Esophagus squamous epithelium (tissue), 5 donors: ENCODE measurements around the gene KAZALD1. TPM values are rescaled to one million over a fixed set of nuclear protein-coding genes. Genes with fewer than 3 reads are reported as not detected.

Experiments used
- DNase-seq: peaks from one replicate; lab custom pipeline; 2025; lab: John Stamatoyannopoulos, UW
- H3K27ac ChIP-seq, 4 donors: fragments of 200-600 bp; sonication (generic); one replicate each; pipeline ENCODE4 v1.5.1; 2016 to 2019; ENCODE audit warnings: mild to moderate bottlenecking in 1 of 4
- H3K27me3 ChIP-seq, 4 donors: fragments of 200-600 bp; sonication (generic); 1 replicate in 3 of 4; 2 replicates in 1 of 4; pipeline versions ENCODE4 v1.5.1 to v1.6.0; 2017 to 2021; ENCODE audit warnings: antibody characterized with exemption in 1 of 4
- H3K36me3 ChIP-seq, 3 donors: fragments of 200-600 bp; sonication (generic); one replicate each; pipeline ENCODE4 v1.5.1; 2016 to 2019
- H3K4me1 ChIP-seq, 3 donors: fragments of 200-600 bp; sonication (generic); one replicate each; pipeline ENCODE4 v1.5.1; 2017 to 2019
- H3K4me3 ChIP-seq, 4 donors: fragments of 200-600 bp; sonication (generic); 1 replicate in 3 of 4; 2 replicates in 1 of 4; pipeline ENCODE4 v1.5.1; 2016 to 2019; ENCODE audit warnings: mild to moderate bottlenecking in 2 of 4, moderate library complexity in 1 of 4
- H3K9me3 ChIP-seq, 3 donors: fragments of 200-600 bp; sonication (generic); one replicate each; pipeline ENCODE4 v1.5.1; 2016 to 2019
- POLR2A ChIP-seq, 4 donors: fragments of 450-650 bp; IDR thresholded peaks; one replicate each; pipeline ENCODE4 v1.6.1; 2017; ENCODE audit warnings: antibody characterized with exemption in 4 of 4, mild to moderate bottlenecking in 4 of 4, moderate library complexity in 3 of 4
- WGBS, 2 donors: methylation state at CpG; one replicate each; pipeline ENCODE4 v1.1.5; 2018; 5-methylcytosine and 5-hydroxymethylcytosine counted together
- intact Hi-C: fragments of 100-400 bp; cut with DNase I; formaldehyde crosslinking; loops from one replicate; pipeline ENCODE4 v1.15.0; 2022
- total RNA-seq, 4 donors: library from RNA; depleted of rRNA; stranded (reverse); fragments of >200 nt; gene quantifications; one replicate each; pipeline ENCODE4 v1.1.0, GENCODE V29; 2016
- TF ChIP-seq, protein P1 (sequence below), 6 experiments: fragments of 450-650 bp in 4 of 6; fragments of 200-600 bp in 2 of 6; sonication (generic) in 2 of 6; IDR thresholded peaks; one replicate each; pipeline ENCODE4 v1.5.1; 2016 to 2019; ENCODE audit warnings: antibody characterized with exemption in 6 of 6, mild to moderate bottlenecking in 4 of 6, moderate library complexity in 4 of 6
- donor health status: DM: yes; HTN: yes; CAD: no.

KAZALD1 gene
- total RNA-seq, 4 donors from 2014 or later = 0.47 to 1.4 (median 1.1) TPM; not detected in 1

DNA sequence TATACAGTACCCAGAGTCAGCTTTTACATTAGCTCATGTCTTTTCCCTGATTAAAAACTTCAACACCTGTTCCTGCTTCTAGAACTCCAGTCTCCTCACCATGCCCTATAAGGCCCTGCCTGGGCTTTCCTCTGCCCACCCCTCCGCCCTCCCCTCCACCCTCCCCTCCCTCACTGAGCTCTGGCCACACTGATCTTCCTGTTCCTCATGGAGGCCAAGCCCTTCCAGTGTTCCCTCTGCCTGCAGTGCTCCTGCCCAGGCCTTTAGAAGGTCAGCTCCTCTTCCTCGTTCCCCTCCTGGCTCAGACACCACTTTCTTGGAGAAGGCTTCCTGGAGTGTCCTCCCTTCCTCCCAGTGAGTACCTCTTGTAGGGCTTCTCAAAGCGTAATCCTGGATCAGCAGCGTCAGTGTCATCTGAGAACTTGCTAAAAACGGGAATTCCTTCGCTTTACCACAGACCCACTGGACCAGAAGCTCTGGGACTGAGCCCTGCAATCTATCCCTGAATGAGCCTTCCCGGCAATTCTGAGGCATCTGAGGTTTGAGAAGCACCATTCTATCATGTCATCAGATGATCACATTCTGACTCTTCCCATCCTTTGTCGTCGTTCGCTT lies 34.6 kb upstream of the KAZALD1 start:
- TF ChIP-seq POLR2A (IDR thresholded peaks at IDR 0.05) = no peak
- TF ChIP-seq, protein P1, sequence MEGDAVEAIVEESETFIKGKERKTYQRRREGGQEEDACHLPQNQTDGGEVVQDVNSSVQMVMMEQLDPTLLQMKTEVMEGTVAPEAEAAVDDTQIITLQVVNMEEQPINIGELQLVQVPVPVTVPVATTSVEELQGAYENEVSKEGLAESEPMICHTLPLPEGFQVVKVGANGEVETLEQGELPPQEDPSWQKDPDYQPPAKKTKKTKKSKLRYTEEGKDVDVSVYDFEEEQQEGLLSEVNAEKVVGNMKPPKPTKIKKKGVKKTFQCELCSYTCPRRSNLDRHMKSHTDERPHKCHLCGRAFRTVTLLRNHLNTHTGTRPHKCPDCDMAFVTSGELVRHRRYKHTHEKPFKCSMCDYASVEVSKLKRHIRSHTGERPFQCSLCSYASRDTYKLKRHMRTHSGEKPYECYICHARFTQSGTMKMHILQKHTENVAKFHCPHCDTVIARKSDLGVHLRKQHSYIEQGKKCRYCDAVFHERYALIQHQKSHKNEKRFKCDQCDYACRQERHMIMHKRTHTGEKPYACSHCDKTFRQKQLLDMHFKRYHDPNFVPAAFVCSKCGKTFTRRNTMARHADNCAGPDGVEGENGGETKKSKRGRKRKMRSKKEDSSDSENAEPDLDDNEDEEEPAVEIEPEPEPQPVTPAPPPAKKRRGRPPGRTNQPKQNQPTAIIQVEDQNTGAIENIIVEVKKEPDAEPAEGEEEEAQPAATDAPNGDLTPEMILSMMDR (IDR thresholded peaks at IDR 0.05) = no peak
- Histone ChIP-seq H3K27me3 (peaks cover 0 to 21% (median 0%) of the 10 kb centered on the region in 4 donors), H3K27ac (no peak overlapping the region), H3K4me1 (peaks cover 7 to 34% (median 15%) of the 10 kb centered on the region in 3 donors), H3K9me3 (no peaks in the 10 kb centered on the region), H3K36me3 (no peaks in the 10 kb centered on the region), H3K4me3 (no peak overlapping the region)
- WGBS, 2 donors = 75 to 82% methylated on average over 9 of the region's 10 CpGs
- intact Hi-C loops = no loop called here
- no peak for DNase-seq

DNA sequence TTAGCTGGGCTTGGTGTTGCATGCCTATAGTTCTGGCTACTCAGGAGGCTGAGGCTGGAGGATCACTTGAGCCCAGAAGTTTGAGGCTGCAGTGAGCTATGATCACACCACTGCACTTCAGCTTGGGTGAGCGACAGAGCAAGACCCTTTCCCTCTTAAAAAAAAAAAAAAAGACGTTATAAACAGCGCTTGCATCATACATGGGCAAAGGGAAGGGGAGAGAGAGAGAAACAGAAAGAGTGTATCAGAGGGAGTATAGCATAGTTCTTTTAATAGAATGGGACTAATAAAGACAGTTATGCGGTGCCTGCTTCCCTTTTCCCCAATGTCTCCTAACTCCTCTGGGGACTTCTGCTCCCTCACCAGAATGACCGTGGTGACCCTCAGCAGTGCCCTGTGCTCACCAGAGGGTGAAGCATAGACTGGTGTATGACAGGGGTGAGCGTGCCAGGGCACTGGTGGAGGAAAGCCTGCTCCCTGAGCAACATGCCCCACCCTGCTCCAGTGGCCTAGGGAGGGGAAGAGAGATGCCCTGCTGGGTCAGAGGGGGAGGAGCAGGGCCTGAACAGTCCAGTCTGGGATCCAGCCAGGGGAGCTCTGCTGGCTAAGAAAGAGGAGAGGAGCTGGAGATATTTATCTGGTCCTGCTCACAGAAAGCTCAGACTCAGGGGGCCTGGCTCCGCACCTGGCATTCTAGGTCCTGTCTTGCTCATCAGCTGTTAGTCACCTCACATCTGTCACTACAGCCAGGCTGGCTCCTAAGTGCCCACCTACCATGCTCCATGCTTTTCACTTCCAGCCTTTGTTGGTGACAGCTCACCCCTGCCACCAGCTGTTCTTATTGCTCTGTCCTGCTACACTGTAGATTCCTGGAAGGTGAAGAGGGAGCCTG lies 33.1 kb upstream of the KAZALD1 start:
- Histone ChIP-seq H3K4me1 (peaks cover 17 to 49% (median 20%) of the 10 kb centered on the region in 3 donors), H3K9me3 (no peaks in the 10 kb centered on the region), H3K4me3 (no peak overlapping the region), H3K27me3 (peaks cover 0 to 21% (median 0%) of the 10 kb centered on the region in 4 donors), H3K36me3 (no peaks in the 10 kb centered on the region), H3K27ac (no peak overlapping the region)
- TF ChIP-seq POLR2A (IDR thresholded peaks at IDR 0.05) = no peak
- TF ChIP-seq, protein P1 (IDR thresholded peaks at IDR 0.05) = no peak
- intact Hi-C loops = no loop called here
- DNase-seq = no peak
- 59 to 64% methylated on average over 6 to 7 of the region's 7 CpGs for WGBS, 2 donors

DNA sequence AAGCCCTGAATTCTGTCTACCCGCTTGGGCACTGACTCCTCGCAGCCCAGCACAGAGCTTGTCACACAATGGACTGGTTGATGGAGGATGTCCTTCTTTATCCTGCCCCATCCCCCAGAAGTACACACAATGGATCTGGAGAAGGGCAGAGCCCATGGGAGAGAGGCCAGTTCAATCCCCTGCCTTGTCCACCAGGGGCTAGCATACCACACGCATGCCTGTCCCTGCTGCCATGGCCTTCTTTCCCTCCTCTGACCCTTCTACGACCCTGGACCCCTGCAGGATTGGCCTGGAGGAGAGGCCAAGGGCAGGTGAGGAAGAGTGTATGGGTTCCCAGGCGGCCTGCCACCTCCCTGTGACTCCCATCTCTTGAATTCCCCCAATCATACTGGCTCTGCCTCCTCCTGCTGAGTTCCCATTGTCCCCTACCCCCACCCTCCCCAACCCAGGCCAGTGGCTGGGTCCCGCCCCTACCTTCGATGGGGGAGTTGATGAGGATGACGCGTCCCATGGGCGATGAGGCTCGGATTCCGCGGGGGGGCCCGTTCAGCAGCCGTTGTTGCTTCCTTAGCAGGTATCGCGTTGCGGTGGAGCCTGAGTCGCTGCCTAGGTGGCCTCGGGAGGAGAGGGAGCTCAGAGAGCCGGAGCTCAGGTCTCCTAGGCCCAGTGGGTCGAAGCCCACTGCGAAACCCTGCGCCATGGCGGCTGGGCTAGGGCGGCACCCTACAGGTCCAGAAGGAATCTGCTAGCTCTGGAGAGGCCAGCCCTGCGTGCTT lies 32.1 kb upstream of the KAZALD1 start:
- Histone ChIP-seq H3K27ac (no peak overlapping the region), H3K4me3 (no peak overlapping the region), H3K36me3 (peaks cover 0 to 3% (median 2%) of the 10 kb centered on the region in 3 donors), H3K27me3 (peaks cover 0 to 21% (median 0%) of the 10 kb centered on the region in 4 donors), H3K9me3 (no peaks in the 10 kb centered on the region), H3K4me1 (peaks cover 18 to 58% (median 20%) of the 10 kb centered on the region in 3 donors)
- TF ChIP-seq, protein P1 (IDR thresholded peaks at IDR 0.05) = peak in 1 of 6 experiments; percentile 4
- no peak for TF ChIP-seq POLR2A (IDR thresholded peaks at IDR 0.05)
- DNase-seq = no peak
- WGBS, 2 donors = 76 to 77% methylated on average over 4 to 5 of the region's 27 CpGs
- intact Hi-C loops = no loop called here

DNA sequence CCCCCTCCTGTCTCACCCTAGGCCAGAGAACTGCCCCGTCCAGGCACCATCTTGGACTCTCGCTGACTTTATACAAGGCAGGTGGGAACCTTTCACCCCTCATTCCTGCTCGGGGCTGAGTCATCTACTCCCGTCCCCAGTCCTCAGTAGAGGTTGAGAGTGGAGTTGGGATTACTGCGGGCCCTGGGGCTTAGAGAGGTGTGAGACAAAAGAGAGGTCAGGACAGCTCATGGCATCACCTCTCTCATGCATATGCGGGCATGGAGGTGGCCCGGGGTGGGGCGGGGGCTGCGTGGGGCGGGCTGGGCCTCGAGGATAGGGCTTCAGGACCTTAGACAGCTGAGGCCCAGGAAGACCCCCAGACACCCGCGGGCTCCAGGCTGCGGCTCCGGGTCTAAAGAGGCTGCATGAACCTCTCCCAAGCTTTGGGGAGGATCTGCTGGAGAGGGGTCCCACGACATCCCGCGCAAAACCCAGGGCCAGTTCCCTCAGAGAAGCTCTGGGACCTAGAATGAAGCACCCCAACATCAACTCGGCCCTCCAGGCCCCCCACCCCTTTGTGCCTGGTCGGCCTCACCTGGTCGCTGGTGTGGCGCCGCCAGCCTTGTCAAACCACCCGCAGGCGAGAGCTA lies 31.2 kb upstream of the KAZALD1 start:
- DNase-seq = no peak
- whole genome bisulfite sequencing, 2 donors = 20% methylated on average over 2 of the region's 25 CpGs; no CpG with 5 or more reads in 1 of the 2 donors
- Histone ChIP-seq H3K9me3 (no peaks in the 10 kb centered on the region), H3K4me3 (peak overlapping the region; percentile 41 to 81 (median 72)), H3K4me1 (peaks cover 18 to 58% (median 20%) of the 10 kb centered on the region in 3 donors), H3K27me3 (peaks cover 0 to 21% (median 0%) of the 10 kb centered on the region in 4 donors), H3K27ac (peak overlapping the region in 3 of 4 donors; percentile 97 to 99 (median 98)), H3K36me3 (peaks cover 0 to 11% (median 6%) of the 10 kb centered on the region in 3 donors)
- TF ChIP-seq POLR2A (IDR thresholded peaks at IDR 0.05) = no peak
- TF ChIP-seq, protein P1 (IDR thresholded peaks at IDR 0.05) = no peak
- intact Hi-C loops = no loop called here
